NCI-H2107 treated with DMSO at 0.1 percent for 48 hours (cell line): ENCODE measurements around the gene WDR82.

Source experiments
- DNase-seq: peaks from one replicate; lab custom pipeline; 2025; ENCODE audit not compliant: unreplicated experiment; lab: John Stamatoyannopoulos, UW

The WDR82 gene

DNA sequence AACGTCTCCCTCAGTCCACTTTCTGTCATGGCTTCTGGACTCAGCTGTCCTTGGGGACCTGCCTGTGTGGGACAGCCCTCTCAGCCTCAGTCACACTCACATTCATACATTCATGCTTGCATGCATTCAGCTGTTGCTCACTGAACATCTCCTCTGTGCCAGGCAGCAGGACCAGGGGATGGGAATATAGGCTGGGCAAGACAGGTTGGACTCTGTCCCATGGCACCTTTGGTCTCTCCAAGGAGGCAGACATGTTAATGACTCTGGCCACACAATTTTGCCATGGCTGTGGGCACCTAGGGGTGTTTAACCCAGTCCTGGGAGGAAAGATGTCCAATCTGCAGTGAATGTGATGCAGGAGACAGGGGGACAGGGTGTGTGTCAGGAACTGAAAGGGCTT lies 29.9 kb upstream of the WDR82 start:
- DNase-seq, result no peak

DNA sequence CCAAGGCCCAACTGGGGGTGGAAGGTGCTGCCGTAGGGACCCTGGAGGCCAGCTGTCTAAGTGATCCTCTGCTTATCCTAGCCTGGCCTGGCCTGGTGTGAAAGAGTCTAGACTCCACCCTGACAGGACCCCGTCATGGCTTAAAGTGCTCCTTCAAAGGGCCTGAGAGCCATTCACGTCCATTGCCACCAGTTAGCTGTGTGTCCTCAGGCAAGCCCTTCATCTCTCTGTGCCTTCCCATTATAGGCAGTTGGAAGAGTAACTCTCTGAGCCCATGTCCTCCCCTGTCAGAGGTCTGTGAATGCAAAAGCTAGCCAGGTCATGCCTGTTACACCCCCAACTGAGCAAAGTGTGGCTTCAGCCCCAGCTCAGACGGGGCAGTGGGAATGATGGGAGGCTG lies 28.5 kb upstream of the WDR82 start:
- no peak for DNase-seq

DNA sequence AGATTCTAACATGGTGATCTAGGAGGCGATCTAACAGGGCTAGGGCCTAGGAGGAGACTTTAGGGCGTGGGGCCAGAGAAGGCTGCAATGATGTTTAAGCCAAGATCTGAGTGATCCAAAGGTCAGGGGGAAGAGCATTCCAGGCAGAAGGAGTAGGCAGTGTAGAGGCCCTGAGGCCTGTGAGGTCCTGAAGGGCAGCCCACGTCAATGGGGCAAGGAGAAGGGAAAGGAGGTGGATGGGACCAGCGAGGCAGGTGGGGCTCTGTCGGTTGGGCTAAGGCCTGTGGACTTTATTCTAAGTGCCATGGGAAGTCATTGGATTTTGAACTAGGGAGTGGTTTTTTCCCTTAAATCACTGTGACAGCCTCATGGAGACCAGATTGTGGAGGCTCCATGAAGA lies 27.5 kb upstream of the WDR82 start:
- DNase-seq, result no peak

DNA sequence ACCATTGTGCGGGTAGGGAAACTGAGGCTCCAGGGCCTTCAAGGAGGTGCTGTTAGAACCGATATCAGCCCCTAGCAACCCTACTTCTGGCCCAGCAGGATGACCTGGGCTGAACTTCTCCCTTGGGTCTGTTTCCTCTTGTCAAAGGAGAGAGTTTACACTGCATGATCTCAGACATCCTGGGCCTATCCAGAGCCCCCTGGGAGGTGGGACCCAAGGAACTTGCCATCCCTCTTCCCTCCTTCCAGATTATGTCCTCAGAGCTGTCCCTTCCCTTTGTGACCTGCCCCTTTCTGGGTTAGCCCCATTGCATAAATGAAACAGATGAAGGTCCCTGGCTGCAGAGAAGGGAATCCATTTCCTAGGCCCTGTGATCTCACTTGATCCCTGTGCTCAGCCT lies 25.4 kb upstream of the WDR82 start:
- DNase-seq, result no peak

DNA sequence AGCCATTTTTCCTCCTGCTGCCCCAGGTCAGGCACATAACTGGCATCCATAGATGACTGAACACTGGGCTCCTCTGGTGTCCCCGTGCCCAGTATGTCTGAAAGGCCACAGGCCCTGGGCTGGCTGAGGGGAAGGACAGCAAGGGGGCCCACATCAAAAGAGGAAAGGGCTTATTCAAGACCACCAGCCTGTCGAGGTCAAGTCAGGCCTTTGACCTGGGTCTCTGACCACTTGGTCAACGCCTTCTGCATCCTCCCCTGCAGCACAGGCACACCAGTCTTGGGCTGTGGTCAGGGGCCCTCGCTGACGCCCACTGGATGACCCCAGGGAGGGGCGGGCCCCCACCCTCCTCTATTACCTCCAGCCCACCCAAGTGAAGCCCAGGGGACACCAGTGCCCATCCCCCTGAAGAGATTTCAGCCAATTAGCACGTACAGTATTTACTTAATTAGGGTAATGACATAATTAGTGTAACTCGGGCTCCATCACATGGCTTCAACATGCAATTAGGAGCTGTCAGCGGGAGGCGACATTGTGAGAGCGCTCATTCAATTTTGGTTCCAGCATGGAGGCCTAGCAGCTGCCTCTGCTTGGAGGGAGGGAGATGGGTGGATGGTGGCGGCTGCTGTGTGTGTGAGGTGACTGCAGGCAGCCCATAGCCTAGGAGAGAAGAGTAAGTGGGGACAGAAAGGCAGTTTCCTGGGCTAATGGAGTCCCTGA lies 24.1 kb upstream of the WDR82 start:
- DNase-seq, result no peak

DNA sequence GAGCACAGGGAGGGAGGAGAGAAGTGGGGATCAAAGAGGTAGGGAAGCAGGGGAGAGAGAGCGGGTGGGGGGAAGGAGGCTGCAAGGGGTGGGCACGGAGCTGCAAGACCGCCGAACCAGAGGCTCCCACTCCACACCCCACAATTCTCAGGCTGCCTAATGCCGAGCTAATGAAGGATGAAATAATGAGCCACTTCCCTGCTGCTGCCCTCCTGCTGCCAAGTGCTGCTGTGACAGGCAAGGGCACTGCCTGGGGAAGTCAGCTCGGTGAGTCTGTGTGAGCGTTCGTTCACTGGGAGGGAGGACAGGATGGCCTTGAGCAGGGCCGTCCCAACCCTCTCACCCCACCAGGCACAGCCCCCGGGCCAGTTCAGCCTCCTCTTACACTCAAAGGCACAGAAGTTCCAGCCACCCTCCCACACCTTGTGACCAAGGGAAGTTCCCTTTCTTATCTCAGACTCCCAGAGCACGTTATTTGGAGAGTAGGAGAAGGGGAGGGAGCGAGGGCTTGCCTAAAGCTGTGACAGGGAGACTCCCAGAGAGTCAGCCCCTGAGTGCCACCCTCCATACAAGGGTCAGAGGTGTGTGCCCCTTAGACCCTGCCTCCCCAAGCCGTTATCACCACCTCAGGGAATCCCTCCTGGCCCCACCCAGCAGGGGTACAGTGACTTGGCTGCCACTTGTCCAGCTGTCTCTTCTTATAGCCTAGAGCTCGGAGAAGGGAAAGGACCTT lies 21.6 kb upstream of the WDR82 start:
- DNase-seq, result peak; percentile 8

DNA sequence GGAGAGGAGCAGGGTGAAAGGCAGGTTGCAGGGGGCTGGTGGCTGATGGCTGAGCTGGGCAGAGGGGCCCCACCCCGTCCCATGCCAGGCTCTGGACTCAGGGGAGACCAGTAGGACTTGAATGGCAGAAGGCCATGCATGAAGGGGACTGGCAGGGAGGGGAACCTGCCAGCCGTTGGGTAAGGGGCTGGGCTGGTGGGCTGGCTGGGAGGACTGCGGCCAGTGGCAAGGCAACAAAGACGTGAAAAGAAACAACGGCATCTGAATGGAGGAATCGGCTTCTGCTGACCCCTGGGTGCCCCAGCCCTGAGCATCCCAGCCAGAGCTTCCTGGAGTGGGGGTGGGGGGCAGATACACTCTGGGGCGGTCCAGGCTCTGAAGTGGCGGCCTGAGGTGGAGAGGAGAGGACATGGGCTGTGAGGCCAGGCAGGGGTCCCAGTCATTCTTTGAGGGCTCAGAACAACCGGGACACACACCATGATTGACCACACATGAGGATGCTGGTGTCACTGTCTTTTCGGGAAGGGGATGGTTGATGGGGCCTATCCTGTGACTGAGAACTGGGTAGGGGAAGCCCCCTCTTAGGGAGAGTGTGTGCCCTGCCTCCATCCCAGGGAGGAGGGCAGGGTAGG lies 20.9 kb upstream of the WDR82 start:
- DNase-seq, result no peak

DNA sequence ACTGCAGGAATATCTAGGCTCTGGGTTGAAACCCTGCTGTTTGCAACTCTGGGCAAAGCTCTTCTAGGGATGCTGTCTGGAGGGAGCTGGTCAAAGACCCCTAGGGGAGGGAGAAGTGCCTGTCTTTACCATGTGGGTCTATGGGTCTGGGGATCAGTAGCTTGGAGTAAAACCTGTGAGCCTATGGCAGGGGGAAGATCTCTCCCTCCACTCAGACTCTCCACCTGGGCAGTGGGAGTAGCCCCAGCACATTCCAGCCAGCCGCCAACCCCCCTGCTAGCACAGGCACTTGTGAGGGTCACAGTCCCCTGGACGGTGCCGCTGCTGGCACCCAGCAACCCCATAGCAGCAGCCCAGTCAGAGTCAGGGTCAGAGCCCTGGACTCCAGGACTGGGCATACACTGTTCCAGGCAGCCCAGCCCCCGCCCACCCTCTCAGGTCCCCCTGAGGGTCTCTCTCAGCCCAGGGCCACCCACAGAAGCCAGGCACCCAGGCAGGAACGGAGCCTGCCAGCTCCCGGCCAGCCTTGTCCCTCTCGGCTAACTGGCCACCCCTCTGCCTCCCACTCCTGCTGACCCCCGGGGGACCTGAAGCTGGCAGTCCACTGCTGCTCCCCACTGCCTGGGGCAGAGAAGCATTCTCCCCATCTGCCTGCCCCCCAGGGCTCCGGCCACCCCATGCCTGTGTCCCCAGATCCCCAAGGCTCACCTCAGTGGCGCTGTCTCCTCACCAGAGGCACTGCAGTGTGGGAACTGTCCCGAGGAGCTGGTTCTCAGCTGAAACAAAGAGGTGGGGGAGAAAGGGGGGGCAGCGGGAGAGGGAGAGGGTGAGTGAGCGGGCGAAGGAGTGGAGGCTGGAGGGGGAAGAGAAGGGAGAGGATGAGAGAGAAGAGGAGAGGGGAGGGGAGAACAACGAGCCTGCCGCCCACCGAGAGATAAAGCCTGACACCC lies 20.0 kb upstream of the WDR82 start:
- no peak for DNase-seq

DNA sequence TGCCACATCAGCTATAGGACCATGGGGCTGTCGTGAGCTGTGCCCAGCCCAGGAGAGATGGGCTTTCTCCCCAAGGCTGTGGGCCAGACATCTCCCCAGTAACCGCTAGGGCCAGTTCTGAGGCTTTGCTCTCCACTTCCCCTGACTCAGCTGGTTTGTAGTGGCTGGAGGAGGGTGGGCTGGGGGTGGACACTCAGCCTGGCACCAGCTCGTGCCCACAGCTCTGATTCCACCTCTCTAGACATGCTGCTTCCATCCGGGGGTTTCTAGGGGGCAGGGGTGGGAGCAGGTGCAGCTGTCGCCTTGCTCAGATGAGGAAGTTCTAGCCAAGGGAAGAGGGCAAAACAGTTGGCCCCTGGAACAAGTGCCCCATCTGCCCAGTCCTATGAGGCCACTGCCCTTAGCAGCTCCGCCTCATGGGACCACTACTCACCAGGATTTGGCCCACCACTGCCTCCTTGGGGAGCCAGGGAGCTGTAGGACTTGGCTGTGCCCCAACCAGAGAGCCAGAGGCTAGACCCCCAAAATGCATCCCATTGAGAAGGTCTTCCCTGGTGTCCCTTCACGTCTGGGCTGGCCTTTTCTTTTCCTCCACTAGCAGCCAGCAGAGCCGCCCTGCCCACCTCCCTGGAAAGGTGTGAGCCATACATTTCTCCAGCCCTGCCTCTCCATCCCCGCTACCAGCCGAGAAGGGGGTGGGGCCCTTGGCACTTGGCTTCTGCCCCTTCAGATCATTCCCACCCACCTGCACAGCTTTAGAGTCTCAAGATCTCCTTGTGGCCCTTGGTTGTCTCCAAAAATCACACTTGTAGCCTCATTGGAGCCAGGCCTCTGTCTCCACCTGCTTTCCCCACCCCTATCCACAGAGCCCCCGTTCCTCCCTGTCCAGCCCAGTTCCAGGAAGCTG lies 19.0 kb upstream of the WDR82 start:
- DNase-seq, result no peak

DNA sequence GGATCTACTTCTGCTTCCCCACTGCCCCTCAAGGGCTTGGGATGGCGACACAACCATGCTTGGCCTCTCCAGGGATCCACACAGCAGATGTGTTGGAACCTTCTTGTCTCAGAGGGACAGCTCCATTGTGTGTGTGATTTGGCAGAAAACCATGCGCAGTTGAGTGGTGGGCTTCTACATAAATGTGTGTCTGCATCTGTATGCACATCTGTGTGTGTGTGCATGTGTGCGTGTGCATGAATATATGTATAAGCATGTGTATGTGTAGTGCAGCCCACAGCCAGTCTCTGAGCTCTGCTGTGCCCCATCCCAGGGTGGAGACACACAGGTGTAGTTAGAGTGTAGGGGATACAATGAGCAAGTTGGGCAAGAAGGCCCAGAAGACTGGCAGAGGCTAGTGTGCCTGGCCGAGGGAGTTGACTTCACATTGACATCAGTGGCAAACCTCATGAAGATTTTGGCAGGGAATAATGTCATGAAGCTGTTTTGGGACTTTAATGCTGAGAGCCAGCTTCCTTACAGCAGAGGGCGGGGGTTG lies 17.3 kb upstream of the WDR82 start:
- no peak for DNase-seq

DNA sequence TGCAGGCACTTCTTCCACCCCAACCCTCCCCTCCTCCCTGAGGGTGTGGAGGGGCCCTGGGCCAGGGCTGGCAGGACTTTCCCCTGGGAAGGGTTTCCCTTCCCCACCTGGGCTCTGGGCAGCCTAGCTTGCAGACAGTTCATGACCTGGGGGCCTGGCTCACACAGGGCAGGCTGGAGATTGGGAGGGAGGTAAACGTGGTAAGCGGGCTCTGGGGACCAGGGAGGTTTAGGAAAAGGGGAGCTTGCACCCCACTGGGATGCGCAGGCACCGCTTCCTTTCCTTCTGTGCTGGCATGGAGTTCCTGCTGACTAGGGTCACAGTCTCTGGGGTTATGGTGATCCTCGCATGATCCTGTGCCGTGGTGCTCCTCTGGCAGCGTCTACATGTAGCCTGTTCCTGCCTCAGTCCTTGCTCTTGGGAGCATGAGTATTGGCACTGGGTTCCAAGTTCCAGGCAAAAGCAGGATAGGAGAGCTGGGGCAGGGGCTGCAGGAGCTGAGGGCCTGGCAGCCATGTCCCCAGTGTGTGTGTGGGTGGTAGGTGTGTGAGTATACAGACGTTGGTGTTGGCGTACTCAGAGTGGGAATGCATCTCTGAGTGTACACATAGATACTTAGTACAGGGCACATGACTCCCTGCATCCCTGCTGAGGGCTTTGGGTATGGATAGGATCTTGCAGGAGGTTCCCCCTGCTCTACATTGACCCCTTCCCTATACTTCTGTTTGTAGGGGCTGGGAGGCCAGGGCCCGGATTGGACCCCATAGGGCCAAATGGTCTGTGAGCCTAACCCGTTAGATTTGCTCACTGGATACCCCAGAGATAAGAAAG lies 16.1 kb upstream of the WDR82 start:
- no peak for DNase-seq

DNA sequence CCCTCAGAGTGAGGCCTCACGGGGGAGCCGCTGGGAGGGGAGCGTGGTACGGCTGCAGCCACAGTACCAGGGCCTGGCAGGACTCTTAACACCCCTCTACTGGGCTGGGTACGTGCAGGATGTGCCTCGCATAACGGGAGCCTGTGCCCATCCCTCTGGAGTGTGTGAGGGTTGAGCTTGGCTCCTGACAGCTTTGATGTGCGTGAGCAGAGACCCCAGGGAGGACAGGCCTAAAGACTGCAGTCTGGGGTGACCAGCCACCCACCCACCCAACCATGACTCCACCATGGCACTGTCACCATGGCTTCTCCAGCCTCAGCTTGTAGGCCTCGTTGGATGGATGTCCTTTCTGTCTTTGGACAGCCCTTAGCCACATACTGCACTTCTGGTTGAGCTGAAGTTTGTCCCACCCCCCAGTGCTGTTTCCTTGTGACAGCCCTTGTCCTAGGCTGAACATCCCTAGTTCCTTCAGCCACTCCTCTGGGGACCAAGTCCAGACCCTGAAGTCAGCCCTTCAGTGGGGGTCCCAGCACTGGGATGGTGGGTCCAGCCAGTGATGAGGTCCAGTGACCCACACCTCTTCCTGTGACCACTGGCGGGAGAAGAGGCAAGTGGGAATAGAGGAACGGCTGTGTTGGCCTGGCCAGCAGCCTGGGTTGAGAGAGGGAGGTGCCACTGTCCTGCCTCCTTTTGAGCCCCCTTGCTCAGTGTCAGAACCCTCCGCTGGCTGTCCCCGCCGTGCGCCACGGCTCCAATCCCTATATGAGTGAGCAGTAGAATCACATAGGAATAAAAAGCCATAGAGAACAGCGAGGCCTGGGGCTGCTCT lies 15.3 kb upstream of the WDR82 start:
- no peak for DNase-seq

DNA sequence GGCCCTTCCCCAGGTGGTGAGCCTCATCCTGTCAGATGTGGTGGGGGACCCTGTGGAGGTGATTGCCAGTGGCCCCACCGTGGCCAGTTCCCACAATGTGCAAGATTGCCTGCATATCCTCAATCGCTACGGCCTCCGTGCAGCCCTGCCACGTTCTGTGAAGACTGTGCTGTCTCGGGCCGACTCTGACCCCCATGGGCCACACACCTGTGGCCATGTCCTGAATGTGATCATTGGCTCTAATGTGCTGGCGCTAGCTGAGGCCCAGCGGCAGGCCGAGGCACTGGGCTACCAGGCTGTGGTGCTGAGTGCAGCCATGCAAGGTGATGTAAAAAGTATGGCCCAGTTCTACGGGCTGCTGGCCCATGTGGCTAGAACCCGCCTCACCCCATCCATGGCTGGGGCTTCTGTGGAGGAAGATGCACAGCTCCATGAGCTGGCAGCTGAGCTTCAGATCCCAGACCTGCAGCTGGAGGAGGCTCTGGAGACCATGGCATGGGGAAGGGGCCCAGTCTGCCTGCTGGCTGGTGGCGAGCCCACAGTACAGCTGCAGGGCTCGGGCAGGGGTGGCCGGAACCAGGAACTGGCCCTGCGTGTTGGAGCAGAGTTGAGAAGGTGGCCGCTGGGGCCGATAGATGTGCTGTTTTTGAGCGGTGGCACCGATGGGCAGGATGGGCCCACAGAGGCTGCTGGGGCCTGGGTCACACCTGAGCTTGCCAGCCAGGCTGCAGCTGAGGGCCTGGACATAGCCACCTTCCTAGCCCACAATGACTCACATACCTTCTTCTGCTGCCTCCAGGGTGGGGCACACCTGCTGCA lies 14.0 kb upstream of the WDR82 start:
- DNase-seq, result no peak

DNA sequence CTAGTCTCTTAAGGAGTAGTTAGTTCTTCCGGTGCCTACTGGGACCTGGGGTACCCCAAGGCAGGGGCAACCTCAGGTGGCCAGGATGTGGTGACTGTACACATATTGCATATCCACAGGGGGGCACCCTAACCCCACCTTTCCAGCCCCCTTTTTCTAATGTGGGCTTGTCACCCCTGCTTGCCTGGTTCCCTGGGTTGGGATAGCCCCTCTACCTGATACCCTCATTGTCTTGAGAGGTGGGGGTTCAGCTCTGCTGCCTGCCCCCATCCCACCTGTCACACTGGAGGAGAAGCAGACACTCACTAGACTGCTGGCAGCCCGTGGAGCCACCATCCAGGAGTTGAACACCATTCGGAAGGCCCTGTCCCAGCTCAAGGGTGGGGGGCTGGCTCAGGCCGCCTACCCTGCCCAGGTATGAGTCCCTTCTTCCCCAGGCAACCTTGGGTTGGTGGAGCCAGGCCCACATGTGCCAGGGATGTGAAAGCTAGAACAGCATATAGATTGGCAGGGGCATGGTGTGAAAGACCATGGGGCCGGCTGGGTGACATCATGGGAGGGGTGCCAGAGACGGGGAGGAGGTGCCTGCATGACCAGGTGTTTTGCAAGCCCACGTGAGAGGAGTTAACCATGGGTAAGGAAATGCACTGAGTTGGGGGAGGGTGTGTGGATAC lies 13.2 kb upstream of the WDR82 start:
- no peak for DNase-seq

DNA sequence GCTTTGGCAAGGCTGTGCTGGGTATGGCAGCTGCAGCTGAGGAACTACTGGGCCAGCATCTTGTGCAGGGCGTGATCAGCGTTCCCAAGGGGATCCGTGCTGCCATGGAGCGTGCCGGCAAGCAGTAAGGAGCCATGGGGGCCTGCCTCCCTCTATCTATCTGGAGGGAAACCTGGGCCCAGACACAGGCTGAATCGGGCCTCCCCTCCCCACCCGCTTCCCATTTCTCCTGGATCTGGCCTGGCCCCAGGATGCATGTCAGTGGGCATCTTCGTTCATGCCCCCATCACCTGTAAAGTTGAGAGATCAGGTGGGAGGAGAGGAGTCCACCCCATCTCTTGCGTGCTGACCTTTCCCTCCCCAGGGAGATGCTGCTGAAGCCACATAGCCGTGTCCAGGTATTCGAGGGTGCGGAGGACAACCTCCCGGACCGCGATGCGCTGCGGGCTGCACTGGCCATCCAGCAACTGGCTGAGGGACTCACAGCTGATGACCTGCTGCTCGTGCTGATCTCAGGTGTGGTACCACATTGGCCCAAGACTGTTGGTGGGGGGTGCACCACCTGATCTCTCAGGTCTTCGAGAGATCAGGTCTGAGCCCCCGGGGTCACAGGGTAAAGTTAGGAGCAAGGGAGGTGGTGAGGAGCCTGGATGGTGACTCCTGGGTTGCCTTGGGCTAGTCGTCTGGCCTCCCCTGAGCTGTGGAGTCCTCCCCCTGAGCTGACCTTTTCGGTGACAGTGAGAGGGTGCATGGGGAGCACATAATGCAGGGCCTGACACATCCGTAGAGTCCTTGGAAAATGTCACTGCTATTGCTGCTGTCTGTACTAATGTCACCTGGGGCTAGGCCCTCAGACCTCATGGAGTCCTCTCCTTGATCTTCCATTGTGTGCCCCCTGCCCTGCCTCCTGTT lies 12.4 kb upstream of the WDR82 start:
- no peak for DNase-seq
